ENCODE measurements around the gene ANTKMT. TPM values are rescaled to one million over a fixed set of nuclear protein-coding genes. Genes with fewer than 3 reads are reported as not detected.

Gene ANTKMT
- total and polyA plus RNA-seq, 4 donors = 14.0 to 29.7 (median 19.7) TPM

DNA sequence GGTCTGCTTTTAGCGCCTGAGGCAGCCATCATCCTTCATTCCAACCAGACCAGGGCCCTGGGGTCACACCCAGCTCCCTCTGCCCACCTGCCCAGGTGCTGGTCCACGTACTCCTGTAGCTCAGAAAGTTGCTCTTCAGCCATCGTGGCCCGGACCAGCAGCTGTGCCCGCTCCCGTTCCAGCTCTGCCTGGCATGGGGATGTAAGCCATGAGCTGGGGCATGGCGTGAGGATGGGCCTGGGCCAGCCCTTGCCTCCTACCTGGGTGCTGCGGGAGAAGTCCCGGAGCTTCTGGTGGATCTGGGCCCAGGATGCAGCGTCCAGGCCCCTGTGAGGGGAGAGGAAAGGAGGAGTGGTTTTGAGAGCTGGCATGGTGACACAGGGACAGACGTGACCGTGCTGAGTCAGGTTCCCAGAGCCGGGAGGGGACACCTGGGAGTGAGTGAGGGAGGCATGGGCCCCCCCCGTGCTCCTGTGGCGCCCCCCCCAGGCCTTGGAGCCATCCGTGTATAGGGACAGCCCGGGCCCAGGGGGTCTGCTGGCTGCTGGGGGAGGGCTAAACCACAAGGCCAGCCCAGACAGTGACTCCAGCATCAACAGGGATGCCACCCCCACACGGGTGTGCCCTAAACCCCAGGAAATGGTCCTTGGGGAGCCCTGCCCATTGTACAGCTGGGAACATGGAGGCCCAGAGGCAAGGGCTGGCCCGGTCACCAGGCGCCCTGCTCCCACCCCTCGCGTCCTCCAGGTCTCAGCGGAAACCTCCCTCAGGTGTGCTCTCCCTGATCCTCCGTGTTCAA, 2.1 kb downstream of the ANTKMT start:
- DNase-seq (ENCODE audit: low spot score) = no peak
- Histone ChIP-seq H3K36me3 (ENCODE audit: control insufficient read depth in 4 of 4, insufficient read depth in 3 of 4, low read depth in 1 of 4, low read length in 3 of 4) (no peaks in the 10 kb centered on the region), H3K4me1 (ENCODE audit: control insufficient read depth in 4 of 4, insufficient read depth in 4 of 4, low read length in 3 of 4) (peaks cover 13 to 32% (median 26%) of the 10 kb centered on the region in 4 donors), H3K27me3 (ENCODE audit: control insufficient read depth in 4 of 4, insufficient read depth in 4 of 4, low read length in 3 of 4) (peaks cover 0 to 2% (median 0%) of the 10 kb centered on the region in 4 donors), H3K9me3 (ENCODE audit: control insufficient read depth in 4 of 4, low read length in 3 of 4) (no peaks in the 10 kb centered on the region), H3K4me3 (ENCODE audit: low read depth in 1 of 3, low read length in 3 of 3) (no peak overlapping the region), H3K9ac (ENCODE audit: low read depth in 1 of 2, low read length in 2 of 2) (no peak overlapping the region), H3K27ac (ENCODE audit: low read depth in 1 of 2, low read length in 2 of 2) (no peak overlapping the region)
- TF ChIP-seq, protein P1, sequence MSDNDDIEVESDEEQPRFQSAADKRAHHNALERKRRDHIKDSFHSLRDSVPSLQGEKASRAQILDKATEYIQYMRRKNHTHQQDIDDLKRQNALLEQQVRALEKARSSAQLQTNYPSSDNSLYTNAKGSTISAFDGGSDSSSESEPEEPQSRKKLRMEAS (IDR thresholded peaks at IDR 0.05) = no peak
- TF ChIP-seq RXRA (IDR thresholded peaks at IDR 0.05) (no peak), YY1 (IDR thresholded peaks at IDR 0.05) (no peak), HNF4G (IDR thresholded peaks at IDR 0.05) (no peak), HNF4A (conservative IDR thresholded peaks at IDR 0.05) (no peak), RAD21 (IDR thresholded peaks at IDR 0.05) (no peak), JUND (IDR thresholded peaks at IDR 0.05) (no peak), TAF1 (conservative IDR thresholded peaks at IDR 0.05) (no peak), NR2F2 (IDR thresholded peaks at IDR 0.05) (no peak), GABPA (IDR thresholded peaks at IDR 0.05 in 1 of 2, conservative IDR thresholded peaks at IDR 0.05 in 1 of 2) (no peak)
- TF ChIP-seq, protein P2, sequence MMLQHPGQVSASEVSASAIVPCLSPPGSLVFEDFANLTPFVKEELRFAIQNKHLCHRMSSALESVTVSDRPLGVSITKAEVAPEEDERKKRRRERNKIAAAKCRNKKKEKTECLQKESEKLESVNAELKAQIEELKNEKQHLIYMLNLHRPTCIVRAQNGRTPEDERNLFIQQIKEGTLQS (IDR thresholded peaks at IDR 0.05) = no peak
- 92% methylated on average over 24 of the region's 24 CpGs for WGBS

DNA sequence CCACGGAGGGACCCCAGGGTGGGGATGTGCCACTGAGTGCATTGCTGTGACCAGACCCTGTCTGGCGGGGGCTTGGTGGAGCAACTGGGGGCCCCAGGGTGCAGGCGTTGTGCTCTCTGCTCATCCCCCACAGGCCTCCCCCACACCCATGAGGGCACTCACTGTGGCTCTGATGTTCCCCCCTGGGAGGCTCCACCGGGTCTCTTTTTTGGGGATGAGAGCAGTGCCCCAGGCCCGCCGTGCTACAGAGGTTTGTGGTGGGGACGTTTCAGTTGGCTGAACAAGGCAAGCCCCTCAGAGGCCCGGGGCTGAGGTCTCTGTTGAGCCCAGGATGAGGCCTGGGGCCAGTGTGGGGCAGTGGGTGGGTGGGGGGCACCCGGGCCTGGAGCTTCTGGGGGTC, 2.7 kb downstream of the ANTKMT start:
- TF ChIP-seq, protein P3, sequence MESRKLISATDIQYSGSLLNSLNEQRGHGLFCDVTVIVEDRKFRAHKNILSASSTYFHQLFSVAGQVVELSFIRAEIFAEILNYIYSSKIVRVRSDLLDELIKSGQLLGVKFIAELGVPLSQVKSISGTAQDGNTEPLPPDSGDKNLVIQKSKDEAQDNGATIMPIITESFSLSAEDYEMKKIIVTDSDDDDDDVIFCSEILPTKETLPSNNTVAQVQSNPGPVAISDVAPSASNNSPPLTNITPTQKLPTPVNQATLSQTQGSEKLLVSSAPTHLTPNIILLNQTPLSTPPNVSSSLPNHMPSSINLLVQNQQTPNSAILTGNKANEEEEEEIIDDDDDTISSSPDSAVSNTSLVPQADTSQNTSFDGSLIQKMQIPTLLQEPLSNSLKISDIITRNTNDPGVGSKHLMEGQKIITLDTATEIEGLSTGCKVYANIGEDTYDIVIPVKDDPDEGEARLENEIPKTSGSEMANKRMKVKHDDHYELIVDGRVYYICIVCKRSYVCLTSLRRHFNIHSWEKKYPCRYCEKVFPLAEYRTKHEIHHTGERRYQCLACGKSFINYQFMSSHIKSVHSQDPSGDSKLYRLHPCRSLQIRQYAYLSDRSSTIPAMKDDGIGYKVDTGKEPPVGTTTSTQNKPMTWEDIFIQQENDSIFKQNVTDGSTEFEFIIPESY (IDR thresholded peaks at IDR 0.05) = no peak
- TF ChIP-seq, protein P4, sequence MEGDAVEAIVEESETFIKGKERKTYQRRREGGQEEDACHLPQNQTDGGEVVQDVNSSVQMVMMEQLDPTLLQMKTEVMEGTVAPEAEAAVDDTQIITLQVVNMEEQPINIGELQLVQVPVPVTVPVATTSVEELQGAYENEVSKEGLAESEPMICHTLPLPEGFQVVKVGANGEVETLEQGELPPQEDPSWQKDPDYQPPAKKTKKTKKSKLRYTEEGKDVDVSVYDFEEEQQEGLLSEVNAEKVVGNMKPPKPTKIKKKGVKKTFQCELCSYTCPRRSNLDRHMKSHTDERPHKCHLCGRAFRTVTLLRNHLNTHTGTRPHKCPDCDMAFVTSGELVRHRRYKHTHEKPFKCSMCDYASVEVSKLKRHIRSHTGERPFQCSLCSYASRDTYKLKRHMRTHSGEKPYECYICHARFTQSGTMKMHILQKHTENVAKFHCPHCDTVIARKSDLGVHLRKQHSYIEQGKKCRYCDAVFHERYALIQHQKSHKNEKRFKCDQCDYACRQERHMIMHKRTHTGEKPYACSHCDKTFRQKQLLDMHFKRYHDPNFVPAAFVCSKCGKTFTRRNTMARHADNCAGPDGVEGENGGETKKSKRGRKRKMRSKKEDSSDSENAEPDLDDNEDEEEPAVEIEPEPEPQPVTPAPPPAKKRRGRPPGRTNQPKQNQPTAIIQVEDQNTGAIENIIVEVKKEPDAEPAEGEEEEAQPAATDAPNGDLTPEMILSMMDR (IDR thresholded peaks at IDR 0.05; ENCODE audit: low read depth, low read length, missing input control) = no peak
- TF ChIP-seq YY1 (IDR thresholded peaks at IDR 0.05) (no peak), FOXA2 (IDR thresholded peaks at IDR 0.05) (no peak), FOXA1 (IDR thresholded peaks at IDR 0.05) (no peak), RAD21 (IDR thresholded peaks at IDR 0.05) (no peak), GABPA (IDR thresholded peaks at IDR 0.05 in 1 of 2, conservative IDR thresholded peaks at IDR 0.05 in 1 of 2) (no peak), NR2F2 (IDR thresholded peaks at IDR 0.05) (no peak)
- TF ChIP-seq, protein P1 (IDR thresholded peaks at IDR 0.05) = no peak
- 87% methylated on average over 9 of the region's 9 CpGs for WGBS
- no peak overlapping the region for H3K4me3 ChIP-seq (ENCODE audit: low read depth in 1 of 3, low read length in 3 of 3)
- H3K9ac ChIP-seq (ENCODE audit: low read depth in 1 of 2, low read length in 2 of 2) = no peak overlapping the region
- H3K9me3 ChIP-seq (ENCODE audit: control insufficient read depth in 4 of 4, low read length in 3 of 4) = no peaks in the 10 kb centered on the region
- peaks cover 0 to 2% (median 0%) of the 10 kb centered on the region in 4 donors for H3K27me3 ChIP-seq (ENCODE audit: control insufficient read depth in 4 of 4, insufficient read depth in 4 of 4, low read length in 3 of 4)
- no peak overlapping the region for H3K27ac ChIP-seq (ENCODE audit: low read depth in 1 of 2, low read length in 2 of 2)
- H3K4me1 ChIP-seq (ENCODE audit: control insufficient read depth in 4 of 4, insufficient read depth in 4 of 4, low read length in 3 of 4) = peaks cover 16 to 32% (median 31%) of the 10 kb centered on the region in 4 donors
- DNase-seq (ENCODE audit: low spot score) = no peak
- H3K36me3 ChIP-seq (ENCODE audit: control insufficient read depth in 4 of 4, insufficient read depth in 3 of 4, low read depth in 1 of 4, low read length in 3 of 4) = no peaks in the 10 kb centered on the region

Measured in liver (tissue), 9 donors.